HG03280 (cell line): ENCODE data around the gene KLHL40.

Experiments
- ATAC-seq: cut with Tn5 transposase; IDR thresholded peaks from one replicate; pipeline ENCODE4 v1.9.1; 2021; ENCODE audit warnings: mild to moderate bottlenecking, moderate library complexity; ENCODE audit not compliant: unreplicated experiment

KLHL40 gene

GRCh38 chr3:42688016-42688415, 2.7 kb downstream of the KLHL40 start:
- ATAC-seq = no peak

- ATAC-seq = no peak
These were observed 3.4 kb downstream of the KLHL40 start for GRCh38 chr3:42688487-42689420.

- no peak for ATAC-seq
These were observed 4.2 kb downstream of the KLHL40 start for GRCh38 chr3:42689421-42690014.

GRCh38 chr3:42690191-42690590, 4.9 kb downstream of the KLHL40 start:
- no peak for ATAC-seq

GRCh38 chr3:42690766-42691680, 5.7 kb downstream of the KLHL40 start:
- ATAC-seq = no peak

- ATAC-seq = no peak
These were observed 6.7 kb downstream of the KLHL40 start for GRCh38 chr3:42691816-42692666.

- ATAC-seq = no peak
These were observed 7.6 kb downstream of the KLHL40 start for GRCh38 chr3:42692667-42693529.

- no peak for ATAC-seq
These were observed 8.2 kb downstream of the KLHL40 start for GRCh38 chr3:42693530-42693930.

- no peak for ATAC-seq
These were observed 9.0 kb downstream of the KLHL40 start for GRCh38 chr3:42694366-42694765.

GRCh38 chr3:42696356-42697288, 11.3 kb downstream of the KLHL40 start:
- no peak for ATAC-seq

- no peak for ATAC-seq
These were observed 12.1 kb downstream of the KLHL40 start for GRCh38 chr3:42697289-42698051.

- ATAC-seq = no peak
These were observed 13.0 kb downstream of the KLHL40 start for GRCh38 chr3:42698216-42698910.

GRCh38 chr3:42698911-42699230, 13.5 kb downstream of the KLHL40 start:
- no peak for ATAC-seq

GRCh38 chr3:42699511-42699971, 14.2 kb downstream of the KLHL40 start:
- no peak for ATAC-seq

GRCh38 chr3:42700366-42701288, 15.3 kb downstream of the KLHL40 start:
- ATAC-seq = no peak
